Gastrocnemius medialis (tissue), 4 donors: Measurements from ENCODE around the gene ERCC4. TPM values are rescaled to one million over a fixed set of nuclear protein-coding genes. Genes with fewer than 3 reads are reported as not detected.

Experiments
- ATAC-seq, 2 donors: fragments of 150-250 bp; one replicate each; pipeline ENCODE4 v1.9.1; 2016
- DNase-seq, 2 donors: peaks; one replicate each; pipeline ENCODE4 v3.0.0-alpha.2; 2019
- H3K27ac ChIP-seq, 4 donors: fragments of 200-600 bp; sonication (generic); 1 replicate in 1 of 4; 2 replicates in 3 of 4; pipeline ENCODE4 v1.5.1; 2016 to 2018; ENCODE audit warnings: mild to moderate bottlenecking in 2 of 4, moderate library complexity in 1 of 4
- H3K27me3 ChIP-seq, 3 donors: fragments of 200-600 bp; sonication (generic) in 2 of 3; 1 replicate in 1 of 3; 2 replicates in 2 of 3; pipeline versions ENCODE4 v1.5.1 to v1.6.0; 2016 to 2019; ENCODE audit warnings: mild to moderate bottlenecking in 1 of 3, moderate library complexity in 1 of 3
- H3K36me3 ChIP-seq, 2 donors: fragments of 200-600 bp; sonication (generic) in 1 of 2; one replicate each; pipeline ENCODE4 v1.5.1; 2017 to 2018
- H3K4me1 ChIP-seq, 2 donors: fragments of 200-600 bp; sonication (generic) in 1 of 2; one replicate each; pipeline ENCODE4 v1.5.1; 2016 to 2017; ENCODE audit warnings: mild to moderate bottlenecking in 2 of 2
- H3K4me3 ChIP-seq, 4 donors: fragments of 200-600 bp; sonication (generic) in 3 of 4; 1 replicate in 1 of 4; 2 replicates in 3 of 4; pipeline ENCODE4 v1.5.1; 2016 to 2019; ENCODE audit warnings: mild to moderate bottlenecking in 2 of 4
- H3K9me3 ChIP-seq, 3 donors: fragments of 200-600 bp; sonication (generic) in 2 of 3; 1 replicate in 1 of 3; 2 replicates in 2 of 3; pipeline ENCODE4 v1.5.1; 2016 to 2019
- CTCF ChIP-seq, 5 experiments: fragments of 450-650 bp in 3 of 5; fragments of 200-600 bp in 2 of 5; sonication (generic) in 2 of 5; IDR thresholded peaks in 4 of 5; conservative IDR thresholded peaks in 1 of 5; 1 replicate in 4 of 5; 2 replicates in 1 of 5; pipeline ENCODE4 v1.5.1; 2016 to 2019; ENCODE audit warnings: antibody characterized with exemption in 5 of 5, mild to moderate bottlenecking in 3 of 5, moderate library complexity in 3 of 5
- POLR2A ChIP-seq, 2 donors: fragments of 450-650 bp; IDR thresholded peaks; one replicate each; pipeline ENCODE4 v1.6.1; 2017; ENCODE audit warnings: antibody characterized with exemption in 2 of 2, mild to moderate bottlenecking in 2 of 2, moderate library complexity in 2 of 2
- in situ Hi-C, 4 donors: fragments of 200-750 bp; cut with MboI; loops; one replicate each; pipeline versions ENCODE4 v1.15.0 to v1.8.0; 2017; ENCODE audit warnings: low sequenced_read_pairs in 4 of 4
- intact Hi-C: fragments of 100-400 bp; cut with DNase I; formaldehyde crosslinking; loops from one replicate; pipeline ENCODE4 v1.15.1; 2023; ENCODE audit warnings: low total_unique reads
- total RNA-seq, 4 donors: library from RNA; depleted of rRNA; stranded (reverse); fragments of >200 nt; gene quantifications; one replicate each; pipeline versions ENCODE4 v1.1.0 to v1.2.3, GENCODE V29; 2016

The ERCC4 gene
- total RNA-seq, 4 donors from 2014 or later = 7.1 to 11.5 (median 8.4) TPM

GRCh38 chr16:13938480-13938879 lies 18.5 kb downstream of the ERCC4 start:
- Histone ChIP-seq H3K36me3 (peaks cover 0 to 27% of the 10 kb centered on the region in 2 donors), H3K9me3 (no peaks in the 10 kb centered on the region), H3K4me1 (peaks cover 34 to 45% of the 10 kb centered on the region in 2 donors), H3K27me3 (no peaks in the 10 kb centered on the region), H3K4me3 (no peak overlapping the region), H3K27ac (peak overlapping the region; percentile 57 to 69 (median 66))
- ATAC-seq = peak in 1 of 2 donors; percentile 73
- intact Hi-C loops = loop anchor here (5.0 kb wide), 1 partner anchor 54 kb away; no protein-coding TSS in a partner anchor
- in situ Hi-C loops = loop anchor here in 3 of 4 donors (25.0 kb wide), 2 partner anchors 274 to 599 kb away; no protein-coding TSS in a partner anchor
- TF ChIP-seq CTCF (IDR thresholded peaks at IDR 0.05 in 4 of 5, conservative IDR thresholded peaks at IDR 0.05 in 1 of 5) (no peak), POLR2A (IDR thresholded peaks at IDR 0.05) (no peak)
- peak in 1 of 2 donors; percentile 37 for DNase-seq

GRCh38 chr16:13939821-13940220 lies 19.9 kb downstream of the ERCC4 start:
- no peak for DNase-seq
- in situ Hi-C loops = loop anchor here in 3 of 4 donors (25.0 kb wide), 2 partner anchors 272 to 597 kb away; no protein-coding TSS in a partner anchor
- Histone ChIP-seq H3K36me3 (peaks cover 0 to 23% of the 10 kb centered on the region in 2 donors), H3K4me1 (peaks cover 34 to 45% of the 10 kb centered on the region in 2 donors), H3K9me3 (no peaks in the 10 kb centered on the region), H3K27ac (peak overlapping the region; percentile 39 to 69 (median 66)), H3K4me3 (no peak overlapping the region), H3K27me3 (no peaks in the 10 kb centered on the region)
- ATAC-seq = no peak
- intact Hi-C loops = loop anchor here (5.0 kb wide), 1 partner anchor 52 kb away; no protein-coding TSS in a partner anchor
- TF ChIP-seq POLR2A (IDR thresholded peaks at IDR 0.05) (no peak), CTCF (IDR thresholded peaks at IDR 0.05 in 4 of 5, conservative IDR thresholded peaks at IDR 0.05 in 1 of 5) (no peak)

- H3K27me3 ChIP-seq = no peaks in the 10 kb centered on the region
- peak overlapping the region; percentile 21 to 67 (median 38) for H3K27ac ChIP-seq
- TF ChIP-seq CTCF (IDR thresholded peaks at IDR 0.05 in 4 of 5, conservative IDR thresholded peaks at IDR 0.05 in 1 of 5) = no peak
- no peak for TF ChIP-seq POLR2A (IDR thresholded peaks at IDR 0.05)
- no peaks in the 10 kb centered on the region for H3K9me3 ChIP-seq
- ATAC-seq (peak in 1 of 2 donors; percentile 23), DNase-seq (no peak)
- in situ Hi-C loops = loop anchor here in 3 of 4 donors (25.0 kb wide), 2 partner anchors 272 to 597 kb away; no protein-coding TSS in a partner anchor
- no peak overlapping the region for H3K4me3 ChIP-seq
- peaks cover 0 to 23% of the 10 kb centered on the region in 2 donors for H3K36me3 ChIP-seq
- intact Hi-C loops = no loop called here
- peaks cover 34 to 45% of the 10 kb centered on the region in 2 donors for H3K4me1 ChIP-seq
Measured at GRCh38 chr16:13940397-13940933, 20.5 kb downstream of the ERCC4 start.

- Histone ChIP-seq H3K4me3 (no peak overlapping the region), H3K27me3 (no peaks in the 10 kb centered on the region), H3K27ac (no peak overlapping the region), H3K9me3 (no peaks in the 10 kb centered on the region), H3K4me1 (peaks cover 0 to 10% of the 10 kb centered on the region in 2 donors), H3K36me3 (peaks cover 0 to 49% of the 10 kb centered on the region in 2 donors)
- in situ Hi-C loops (loop anchor here in 3 of 4 donors (25.0 kb wide), 2 partner anchors 267 to 592 kb away; no protein-coding TSS in a partner anchor), intact Hi-C loops (no loop called here)
- TF ChIP-seq CTCF (IDR thresholded peaks at IDR 0.05 in 4 of 5, conservative IDR thresholded peaks at IDR 0.05 in 1 of 5) (no peak), POLR2A (IDR thresholded peaks at IDR 0.05) (no peak)
- DNase-seq = no peak
- no peak for ATAC-seq
Measured at GRCh38 chr16:13944816-13945215, 24.9 kb downstream of the ERCC4 start.
